Stomach smooth muscle (tissue), 2 donors: ENCODE data around the gene SLC35G1.
A peak's percentile ranks its signal among the peaks of the same experiment; 100 is the strongest.

Experiments used
- H3K27ac ChIP-seq: one replicate; pipeline ENCODE4 v1.7.0; 2013; ENCODE audit warnings: mild to moderate bottlenecking, low read length, inconsistent platforms
- H3K27me3 ChIP-seq, 2 donors: one replicate each; pipeline ENCODE4 v1.7.0; 2013; ENCODE audit warnings: low read length in 2 of 2; ENCODE audit not compliant: insufficient read depth in 2 of 2, control insufficient read depth in 1 of 2
- H3K36me3 ChIP-seq, 2 donors: one replicate each; pipeline ENCODE4 v1.7.0; 2013; ENCODE audit warnings: low read length in 2 of 2; ENCODE audit not compliant: control insufficient read depth in 2 of 2, insufficient read depth in 2 of 2
- H3K4me1 ChIP-seq: one replicate; pipeline ENCODE4 v1.7.0; 2013; ENCODE audit warnings: low read length; ENCODE audit not compliant: control insufficient read depth, insufficient read depth
- H3K4me3 ChIP-seq, 2 donors: one replicate each; pipeline ENCODE4 v1.7.0; 2013; ENCODE audit warnings: low read length in 2 of 2
- H3K9ac ChIP-seq, 2 donors: one replicate each; pipeline ENCODE4 v1.7.0; 2013; ENCODE audit warnings: low read length in 2 of 2, mild to moderate bottlenecking in 1 of 2
- H3K9me3 ChIP-seq, 2 donors: one replicate each; pipeline ENCODE4 v1.7.0; 2013; ENCODE audit warnings: low read length in 2 of 2; ENCODE audit not compliant: control insufficient read depth in 2 of 2
- donor health status: healthy.
- donor health status: Pancreatic carcinoma.

Gene SLC35G1

DNA sequence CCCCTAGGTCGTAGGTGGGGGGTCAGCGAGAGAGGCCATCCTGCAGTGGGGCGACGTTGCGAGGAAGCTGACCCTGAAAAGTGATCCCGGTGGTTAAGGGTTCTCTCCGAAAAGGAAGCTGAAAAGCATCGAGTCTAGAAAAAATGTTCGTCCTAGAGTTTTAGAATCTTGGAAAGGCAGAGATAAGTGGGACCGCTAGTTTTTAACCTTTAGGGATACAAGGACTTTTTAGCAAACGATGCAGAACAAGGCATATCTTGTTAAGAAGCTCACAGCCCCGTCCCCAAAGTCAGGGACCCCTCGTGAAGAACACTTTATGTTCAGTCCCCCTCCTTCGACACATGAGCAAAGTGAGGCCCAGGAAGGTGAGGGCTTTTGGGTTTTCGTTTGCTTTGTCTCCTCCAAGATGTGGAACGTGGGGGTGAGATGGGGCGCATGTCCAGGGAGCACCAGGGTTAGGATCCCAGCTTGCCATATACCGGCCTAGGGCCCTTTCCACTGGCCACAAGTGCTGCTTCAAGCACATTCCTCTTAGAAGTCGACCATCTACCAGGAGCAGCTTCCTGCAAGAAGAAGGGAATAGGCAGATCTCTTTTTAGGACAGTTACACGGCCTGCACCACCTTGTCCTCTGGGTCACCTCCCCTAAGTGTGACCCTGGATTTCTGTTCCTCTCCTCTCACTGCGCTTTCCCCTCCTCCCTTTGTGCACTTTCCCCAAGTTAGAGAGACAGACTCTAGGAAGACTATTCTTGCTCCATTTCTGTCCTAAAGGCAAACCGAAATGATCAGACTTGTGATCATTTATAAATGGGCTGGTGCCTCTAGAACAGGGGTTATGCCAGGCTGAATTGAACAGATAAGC is 969 bp downstream of the SLC35G1 start:
- peak overlapping the region; percentile 64 to 95 for H3K4me3 ChIP-seq
- H3K9me3 ChIP-seq: no peaks in the 10 kb centered on the region
- H3K36me3 ChIP-seq: no peaks in the 10 kb centered on the region
- H3K27ac ChIP-seq: no peak overlapping the region
- H3K9ac ChIP-seq: peak overlapping the region; percentile 24 to 73
- H3K27me3 ChIP-seq: no peaks in the 10 kb centered on the region
- peaks cover 9% of the 10 kb centered on the region for H3K4me1 ChIP-seq

DNA sequence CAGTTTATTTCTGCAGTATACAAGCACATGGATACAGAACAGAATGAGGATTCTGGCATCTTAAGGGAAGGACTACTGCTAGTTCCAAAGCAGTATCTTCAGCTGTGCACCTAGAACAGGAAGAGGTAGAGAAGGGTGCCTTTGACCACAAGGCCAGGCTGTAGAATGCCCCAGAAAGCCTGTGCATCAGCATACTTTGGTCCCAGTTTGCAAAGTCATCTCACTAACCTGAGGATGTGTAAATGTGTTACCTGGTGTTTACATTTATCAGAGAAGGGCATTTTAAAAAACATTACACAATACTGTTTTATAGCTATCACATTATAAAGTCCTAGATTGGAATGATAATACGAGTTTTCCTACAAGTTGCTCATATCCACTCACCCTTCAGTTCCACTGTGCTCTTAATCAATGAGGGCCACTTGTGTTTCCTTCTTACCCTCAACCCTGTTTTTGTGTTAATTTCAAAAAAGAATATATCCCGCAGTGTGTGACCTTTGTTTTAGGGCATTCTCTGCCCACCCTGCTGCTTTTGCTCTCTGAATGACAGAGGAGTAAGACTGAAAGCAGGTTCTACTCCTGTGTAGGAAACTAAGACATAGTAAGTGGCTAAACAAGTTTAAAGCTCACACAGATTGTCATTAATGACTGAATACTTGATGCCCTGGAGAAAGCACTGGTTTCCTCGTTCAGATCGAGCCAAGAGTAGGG is 3.4 kb downstream of the SLC35G1 start:
- Histone ChIP-seq H3K9ac (no peak overlapping the region), H3K4me3 (no peak overlapping the region), H3K36me3 (peaks cover 0 to 2% of the 10 kb centered on the region in 2 donors), H3K27ac (no peak overlapping the region), H3K9me3 (no peaks in the 10 kb centered on the region), H3K27me3 (no peaks in the 10 kb centered on the region), H3K4me1 (peaks cover 9% of the 10 kb centered on the region)

- no peak overlapping the region for H3K4me3 ChIP-seq
- H3K27me3 ChIP-seq: no peaks in the 10 kb centered on the region
- H3K27ac ChIP-seq: no peak overlapping the region
- H3K36me3 ChIP-seq: peaks cover 0 to 2% of the 10 kb centered on the region in 2 donors
- H3K9ac ChIP-seq: no peak overlapping the region
- peaks cover 9% of the 10 kb centered on the region for H3K4me1 ChIP-seq
- no peaks in the 10 kb centered on the region for H3K9me3 ChIP-seq
Measured at GRCh38 chr10:93899109-93899508, 5.3 kb downstream of the SLC35G1 start.

- Histone ChIP-seq H3K4me3 (no peak overlapping the region), H3K4me1 (no peaks in the 10 kb centered on the region), H3K9ac (no peak overlapping the region), H3K27me3 (no peaks in the 10 kb centered on the region), H3K36me3 (peaks cover 0 to 2% of the 10 kb centered on the region in 2 donors), H3K27ac (no peak overlapping the region), H3K9me3 (no peaks in the 10 kb centered on the region)
Measured at GRCh38 chr10:93903051-93903450, 9.3 kb downstream of the SLC35G1 start.

GRCh38 chr10:93904901-93905300 is 11.1 kb downstream of the SLC35G1 start:
- Histone ChIP-seq H3K9ac (no peak overlapping the region), H3K9me3 (no peaks in the 10 kb centered on the region), H3K4me1 (no peaks in the 10 kb centered on the region), H3K27ac (no peak overlapping the region), H3K36me3 (peaks cover 0 to 4% of the 10 kb centered on the region in 2 donors), H3K27me3 (no peaks in the 10 kb centered on the region), H3K4me3 (no peak overlapping the region)

GRCh38 chr10:93907059-93907458 is 13.3 kb downstream of the SLC35G1 start:
- Histone ChIP-seq H3K9me3 (no peaks in the 10 kb centered on the region), H3K4me3 (no peak overlapping the region), H3K4me1 (no peaks in the 10 kb centered on the region), H3K27ac (no peak overlapping the region), H3K36me3 (peaks cover 0 to 2% of the 10 kb centered on the region in 2 donors), H3K27me3 (no peaks in the 10 kb centered on the region), H3K9ac (no peak overlapping the region)

DNA sequence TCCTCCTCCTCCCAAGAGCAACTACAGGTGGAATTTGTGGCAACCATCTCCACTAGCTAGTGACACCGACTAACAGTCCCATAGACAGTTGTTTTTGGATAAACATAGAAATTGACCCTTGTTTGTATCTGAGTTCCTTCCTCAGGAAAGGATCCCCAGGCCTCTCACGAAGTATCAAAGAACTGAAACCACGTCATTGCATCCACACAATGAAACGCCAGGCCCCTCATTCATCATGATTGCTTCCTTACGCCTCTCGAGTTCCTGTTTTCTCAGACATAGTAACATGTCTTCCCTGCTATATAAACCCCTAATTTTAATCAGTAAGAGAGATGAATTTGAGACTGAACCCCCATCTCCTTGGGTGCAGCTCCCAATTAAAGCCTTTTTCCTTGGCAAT is 18.1 kb downstream of the SLC35G1 start:
- Histone ChIP-seq H3K36me3 (peaks cover 0 to 2% of the 10 kb centered on the region in 2 donors), H3K4me1 (no peaks in the 10 kb centered on the region), H3K9me3 (no peaks in the 10 kb centered on the region), H3K27me3 (no peaks in the 10 kb centered on the region), H3K27ac (no peak overlapping the region), H3K9ac (no peak overlapping the region), H3K4me3 (no peak overlapping the region)

GRCh38 chr10:93912444-93912843 is 18.7 kb downstream of the SLC35G1 start:
- Histone ChIP-seq H3K36me3 (peaks cover 0 to 2% of the 10 kb centered on the region in 2 donors), H3K4me3 (no peak overlapping the region), H3K9ac (no peak overlapping the region), H3K9me3 (no peaks in the 10 kb centered on the region), H3K27me3 (no peaks in the 10 kb centered on the region), H3K4me1 (no peaks in the 10 kb centered on the region), H3K27ac (no peak overlapping the region)

- Histone ChIP-seq H3K36me3 (no peaks in the 10 kb centered on the region), H3K27me3 (no peaks in the 10 kb centered on the region), H3K4me1 (no peaks in the 10 kb centered on the region), H3K9me3 (no peaks in the 10 kb centered on the region), H3K4me3 (no peak overlapping the region), H3K27ac (no peak overlapping the region), H3K9ac (no peak overlapping the region)
Measured at GRCh38 chr10:93913706-93914105, 19.9 kb downstream of the SLC35G1 start.

DNA sequence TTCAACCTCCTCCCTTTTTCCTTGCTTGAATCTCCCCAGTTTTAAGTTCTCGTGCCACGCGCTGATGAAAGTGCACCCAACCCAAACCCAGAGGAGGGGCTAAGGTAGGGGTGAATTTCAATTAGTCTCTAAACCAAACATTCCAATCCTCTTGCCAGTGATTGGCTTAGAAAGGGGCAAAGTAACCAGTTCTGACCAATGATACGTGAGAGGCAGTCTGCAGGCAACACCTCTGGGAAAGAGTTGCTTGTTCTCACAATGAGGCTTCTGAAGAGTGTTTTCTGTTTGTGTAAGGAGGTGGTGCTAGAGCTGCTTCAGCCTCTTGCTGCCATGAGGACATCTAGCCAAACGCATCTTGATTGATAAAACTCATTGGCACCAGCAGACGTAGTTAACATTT is 21.8 kb downstream of the SLC35G1 start:
- H3K9me3 ChIP-seq: no peaks in the 10 kb centered on the region
- no peaks in the 10 kb centered on the region for H3K4me1 ChIP-seq
- H3K4me3 ChIP-seq: no peak overlapping the region
- H3K27me3 ChIP-seq: no peaks in the 10 kb centered on the region
- H3K9ac ChIP-seq: no peak overlapping the region
- no peak overlapping the region for H3K27ac ChIP-seq
- no peaks in the 10 kb centered on the region for H3K36me3 ChIP-seq
